Muscle layer of colon (tissue), 2 donors: Measurements from ENCODE around the gene C9.
"Not testable (repeated sequence)": the region's sequence is repeated elsewhere in the genome, so short reads cannot be mapped to it uniquely, and the experiment has no call there.

Experiments
- H3K27ac ChIP-seq: one replicate; pipeline ENCODE4 v1.7.0; 2013; ENCODE audit warnings: low read depth, mild to moderate bottlenecking, low read length, moderate library complexity
- H3K27me3 ChIP-seq, 2 donors: one replicate each; pipeline ENCODE4 v1.7.0; 2013; ENCODE audit warnings: low read length in 2 of 2, mild to moderate bottlenecking in 2 of 2; ENCODE audit not compliant: insufficient read depth in 2 of 2, control insufficient read depth in 1 of 2
- H3K36me3 ChIP-seq: one replicate; pipeline ENCODE4 v1.7.0; 2013; ENCODE audit warnings: mild to moderate bottlenecking, low read length; ENCODE audit not compliant: insufficient read depth
- H3K4me1 ChIP-seq: one replicate; pipeline ENCODE4 v1.7.0; 2013; ENCODE audit warnings: mild to moderate bottlenecking, low read length; ENCODE audit not compliant: insufficient read depth
- H3K4me3 ChIP-seq, 2 donors: one replicate each; pipeline ENCODE4 v1.7.0; 2013; ENCODE audit warnings: low read length in 2 of 2, low read depth in 1 of 2, mild to moderate bottlenecking in 1 of 2, moderate library complexity in 1 of 2
- H3K9ac ChIP-seq: one replicate; pipeline ENCODE4 v1.7.0; 2013; ENCODE audit warnings: low read length
- H3K9me3 ChIP-seq: one replicate; pipeline ENCODE4 v1.7.0; 2013; ENCODE audit warnings: mild to moderate bottlenecking, low read length
- donor health status: abdominal sarcoma.
- donor health status: Adenocarcinoma of cecum.

C9 gene

DNA sequence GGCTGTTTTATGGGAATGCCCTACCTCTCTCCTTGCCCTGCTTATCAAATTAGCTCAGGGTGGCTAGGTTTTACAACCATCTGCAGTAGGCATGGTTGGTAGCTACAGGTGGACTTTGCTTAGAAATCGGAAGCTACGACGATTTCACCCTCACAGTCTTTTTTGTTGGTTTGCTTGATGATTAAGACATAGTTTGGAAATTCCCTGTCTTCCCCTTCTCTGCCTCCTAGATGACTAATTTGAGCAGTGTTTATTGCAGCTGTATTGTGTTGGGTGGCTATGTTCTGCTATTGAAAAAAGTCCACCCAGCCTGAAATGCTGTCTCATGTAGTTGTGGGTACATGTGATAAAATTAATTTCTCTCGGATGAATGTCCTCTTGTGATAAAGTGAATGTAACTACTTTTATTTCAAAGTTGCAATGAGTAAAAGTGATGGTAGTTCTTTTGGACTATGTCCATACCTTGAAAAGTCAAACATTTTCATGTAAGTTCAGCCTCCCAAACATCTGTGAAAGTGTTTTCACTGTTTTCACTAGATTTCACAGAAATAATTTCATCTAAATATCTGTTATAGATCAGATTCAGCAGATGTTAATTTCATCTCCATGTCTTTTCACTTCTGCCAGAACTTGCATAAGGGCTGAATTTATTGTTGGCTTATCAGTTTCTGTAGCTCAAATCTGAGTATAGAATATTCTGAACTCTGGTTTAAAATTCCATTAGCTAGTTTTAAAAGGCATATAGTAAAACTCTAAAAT is 107.6 kb downstream of the C9 start:
- Histone ChIP-seq H3K9ac (no peak overlapping the region), H3K27me3 (no peaks in the 10 kb centered on the region), H3K4me3 (no peak overlapping the region), H3K9me3 (no peaks in the 10 kb centered on the region), H3K4me1 (no peaks in the 10 kb centered on the region), H3K36me3 (no peaks in the 10 kb centered on the region), H3K27ac (no peak overlapping the region)

DNA sequence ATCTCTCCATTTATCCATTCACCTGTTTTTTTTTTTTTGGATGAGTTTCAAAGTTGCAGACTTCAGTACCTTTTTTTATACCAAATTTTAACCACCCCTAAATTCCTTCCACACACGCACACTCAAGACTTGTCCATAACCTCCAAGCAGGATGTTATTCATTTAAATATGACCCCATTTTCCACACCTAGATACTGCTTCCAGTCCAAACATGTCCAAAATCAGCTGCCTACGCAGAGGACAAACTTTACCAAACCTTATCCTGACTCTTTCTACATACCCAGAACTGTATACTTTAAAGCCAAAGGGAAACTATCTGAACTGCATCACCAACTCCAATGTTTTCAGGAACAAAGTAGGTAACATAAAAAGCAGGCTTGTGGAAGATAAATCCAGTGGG is 108.9 kb downstream of the C9 start:
- H3K9ac ChIP-seq, result no peak overlapping the region
- H3K4me3 ChIP-seq, result no peak overlapping the region
- no peak overlapping the region for H3K27ac ChIP-seq
- H3K36me3 ChIP-seq, result no peaks in the 10 kb centered on the region
- H3K27me3 ChIP-seq, result no peaks in the 10 kb centered on the region
- no peaks in the 10 kb centered on the region for H3K4me1 ChIP-seq
- H3K9me3 ChIP-seq, result no peaks in the 10 kb centered on the region

DNA sequence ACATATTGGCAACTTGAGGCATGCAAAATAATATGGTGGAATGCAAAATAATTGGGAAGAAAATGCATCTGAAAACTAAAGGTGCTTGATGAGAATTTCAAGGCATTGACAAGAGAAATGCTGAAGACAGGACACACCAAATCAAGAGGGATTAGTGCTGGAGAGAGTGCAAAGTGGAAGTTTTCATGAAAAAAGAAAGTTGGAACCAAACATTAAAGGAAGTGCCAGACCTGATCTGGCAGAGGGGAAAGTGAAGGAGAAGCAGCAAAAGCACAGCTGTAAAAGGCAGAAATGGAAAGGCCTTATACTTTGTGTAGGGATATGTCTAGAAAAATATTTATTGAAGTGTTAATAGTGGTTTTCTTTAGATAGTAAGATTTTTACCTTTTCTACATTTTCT is 109.6 kb downstream of the C9 start:
- Histone ChIP-seq H3K9ac (no peak overlapping the region), H3K4me1 (no peaks in the 10 kb centered on the region), H3K9me3 (no peaks in the 10 kb centered on the region), H3K36me3 (no peaks in the 10 kb centered on the region), H3K4me3 (no peak overlapping the region), H3K27ac (no peak overlapping the region), H3K27me3 (no peaks in the 10 kb centered on the region)

DNA sequence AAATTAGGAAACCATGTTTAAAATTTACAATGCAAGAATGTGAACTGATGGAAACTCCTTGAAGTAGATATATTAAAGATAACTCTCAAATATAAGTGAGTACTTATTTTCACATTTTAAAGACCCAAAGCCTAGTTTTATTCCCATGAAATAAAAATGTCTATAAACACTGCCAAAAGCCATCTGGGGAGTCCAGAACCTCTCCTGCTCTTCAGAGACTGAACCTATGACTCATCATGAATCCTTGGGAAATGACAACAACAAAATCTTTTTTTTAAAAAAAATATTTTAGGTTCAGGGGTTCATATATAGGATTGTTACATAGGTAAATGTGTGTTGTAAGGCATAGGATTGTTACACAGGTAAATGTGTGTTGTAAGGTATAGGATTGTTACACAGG is 111.1 kb downstream of the C9 start:
- no peak overlapping the region for H3K27ac ChIP-seq
- H3K27me3 ChIP-seq, result no peaks in the 10 kb centered on the region
- H3K4me1 ChIP-seq, result no peaks in the 10 kb centered on the region
- H3K9ac ChIP-seq, result no peak overlapping the region
- H3K9me3 ChIP-seq, result no peaks in the 10 kb centered on the region
- no peak overlapping the region for H3K4me3 ChIP-seq
- no peaks in the 10 kb centered on the region for H3K36me3 ChIP-seq

DNA sequence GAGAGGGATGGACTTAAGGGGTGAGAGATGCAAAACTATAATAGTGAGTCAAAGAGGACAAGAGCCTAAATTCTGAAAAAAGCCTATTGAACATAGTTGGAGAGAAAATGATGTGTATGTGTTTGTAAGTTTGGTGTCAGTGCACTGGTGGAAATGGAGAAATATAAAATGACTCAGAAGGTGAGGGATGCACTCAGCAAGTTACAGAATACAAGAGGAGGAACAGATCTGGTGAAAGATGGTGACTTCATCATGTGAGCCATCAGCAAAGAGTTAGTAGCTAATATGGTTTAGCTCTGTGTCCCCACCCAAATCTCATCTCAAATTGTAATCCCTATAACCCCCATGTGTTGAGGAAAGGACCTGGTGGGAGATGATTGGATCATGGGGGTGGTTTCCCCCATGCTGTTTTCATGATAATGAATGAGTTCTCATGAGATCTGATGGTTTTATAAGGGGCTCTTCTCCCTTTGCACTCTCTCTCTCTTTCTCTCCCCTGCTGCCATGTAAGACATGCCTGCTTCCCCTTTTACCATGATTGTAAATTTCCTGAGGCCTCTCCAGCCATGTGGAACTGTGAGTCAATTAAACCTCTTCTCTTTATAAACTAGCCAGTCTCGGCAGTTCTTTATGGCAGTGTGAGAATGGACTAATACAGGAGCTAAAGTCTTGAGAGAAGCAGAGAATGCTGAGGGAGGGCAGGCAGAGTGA is 114.6 kb downstream of the C9 start:
- no peak overlapping the region for H3K27ac ChIP-seq
- H3K4me1 ChIP-seq, result no peaks in the 10 kb centered on the region
- H3K9me3 ChIP-seq, result no peaks in the 10 kb centered on the region
- no peaks in the 10 kb centered on the region for H3K27me3 ChIP-seq
- no peak overlapping the region for H3K4me3 ChIP-seq
- no peak overlapping the region for H3K9ac ChIP-seq
- H3K36me3 ChIP-seq, result no peaks in the 10 kb centered on the region

DNA sequence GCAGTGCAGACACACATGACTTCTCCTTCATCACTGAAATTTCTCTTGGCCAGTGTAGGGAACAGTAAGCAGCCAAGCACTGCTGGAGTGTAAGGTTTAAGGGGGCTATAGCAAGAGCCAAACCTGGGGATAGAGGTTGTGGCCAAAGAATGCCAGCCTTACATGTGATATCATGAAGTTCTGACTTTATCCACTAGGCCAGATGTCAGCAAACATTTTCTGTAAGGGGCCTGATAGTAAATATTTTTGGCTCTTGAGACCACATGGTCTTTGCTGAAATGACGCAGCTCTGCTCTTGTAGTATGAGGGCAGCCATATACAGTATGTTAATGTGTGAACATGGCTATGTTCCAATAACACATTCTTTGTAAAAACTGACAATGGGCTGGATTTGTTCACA is 115.2 kb downstream of the C9 start:
- H3K27me3 ChIP-seq, result no peaks in the 10 kb centered on the region
- H3K4me3 ChIP-seq, result no peak overlapping the region
- H3K9me3 ChIP-seq, result no peaks in the 10 kb centered on the region

DNA sequence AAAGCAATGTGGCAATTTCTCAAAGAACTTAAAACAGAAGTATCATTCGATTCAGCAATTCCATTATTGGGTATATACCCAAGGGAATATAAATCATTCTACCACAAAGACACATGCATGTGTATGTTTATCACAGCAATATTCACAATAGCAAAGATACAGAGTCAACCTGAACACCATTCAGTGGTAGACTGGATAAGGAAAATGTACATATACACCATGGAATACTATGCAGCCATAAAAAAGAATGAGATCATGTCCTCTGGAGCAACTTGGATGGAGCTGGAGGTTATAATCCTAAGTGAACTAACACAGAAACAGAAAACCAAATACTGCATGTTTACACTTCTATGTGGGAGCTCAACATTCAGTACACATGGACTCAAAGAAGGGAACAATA is 123.5 kb downstream of the C9 start:
- H3K4me1 ChIP-seq, result no peaks in the 10 kb centered on the region
- H3K27me3 ChIP-seq, result no peaks in the 10 kb centered on the region
- no peak overlapping the region for H3K27ac ChIP-seq
- H3K4me3 ChIP-seq, result no peak overlapping the region
- H3K9me3 ChIP-seq, result no peaks in the 10 kb centered on the region
- H3K36me3 ChIP-seq, result no peaks in the 10 kb centered on the region
- no peak overlapping the region for H3K9ac ChIP-seq

More for the DNA sequence above, 115.2 kb downstream of the C9 start:
- Histone ChIP-seq H3K9ac (no peak overlapping the region), H3K4me1 (no peaks in the 10 kb centered on the region), H3K27ac (no peak overlapping the region), H3K36me3 (no peaks in the 10 kb centered on the region)

DNA sequence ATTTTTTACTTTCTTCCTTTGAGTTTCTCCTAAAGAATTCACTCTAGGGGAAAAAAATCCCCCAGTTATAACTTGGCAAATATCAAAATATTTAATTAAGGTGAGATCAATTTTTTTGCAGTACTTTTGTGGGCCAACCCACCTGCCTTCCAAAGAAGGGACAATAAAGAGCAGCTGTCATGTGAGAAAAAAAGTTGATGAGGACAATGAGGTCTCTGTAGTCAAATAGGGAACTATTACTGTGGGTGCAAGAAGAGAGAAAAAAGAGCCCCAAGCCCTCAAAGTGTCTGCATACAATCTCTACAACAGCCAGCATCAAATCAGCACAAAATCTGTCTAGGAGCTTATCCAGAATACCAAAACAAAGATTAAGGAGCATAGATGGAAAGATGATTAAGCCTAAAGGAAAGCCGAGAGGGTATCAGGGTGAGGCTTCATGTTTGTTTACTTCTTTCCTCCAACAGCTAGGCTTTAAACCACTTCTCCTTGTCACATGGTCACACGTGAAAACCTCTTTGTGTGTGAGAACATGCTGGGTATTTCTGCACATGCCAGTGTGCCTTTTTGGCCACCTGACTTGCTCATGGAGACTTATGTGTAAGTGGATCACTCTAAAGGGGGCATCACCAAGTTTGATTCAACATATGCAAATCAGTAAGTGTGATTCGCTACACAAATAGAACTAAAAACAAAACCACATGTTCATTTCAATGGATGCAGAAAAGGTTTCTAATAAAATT is 125.8 kb downstream of the C9 start:
- no peak overlapping the region for H3K4me3 ChIP-seq
- no peaks in the 10 kb centered on the region for H3K36me3 ChIP-seq
- H3K9ac ChIP-seq, result no peak overlapping the region
- no peaks in the 10 kb centered on the region for H3K9me3 ChIP-seq
- H3K27me3 ChIP-seq, result no peaks in the 10 kb centered on the region
- H3K4me1 ChIP-seq, result no peaks in the 10 kb centered on the region
- H3K27ac ChIP-seq, result no peak overlapping the region

DNA sequence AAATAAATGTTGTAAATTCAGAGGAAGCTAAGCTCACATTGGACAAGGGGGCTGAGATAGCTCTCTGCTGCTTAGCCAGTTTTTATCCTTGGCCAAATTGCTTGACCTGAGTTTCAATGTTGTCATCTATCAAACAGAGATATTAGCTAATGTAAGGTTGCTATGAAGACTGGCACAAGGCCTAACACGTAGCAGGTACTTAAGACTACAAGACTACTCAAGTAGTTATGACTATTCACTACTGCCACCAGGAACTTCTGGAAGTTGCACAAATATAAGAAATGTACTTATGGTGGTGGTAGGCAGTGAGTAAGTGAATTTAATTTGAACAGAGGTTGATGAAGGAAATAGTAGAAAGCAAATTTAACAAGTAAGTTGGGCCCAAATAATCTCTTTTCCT is 127.6 kb downstream of the C9 start:
- Histone ChIP-seq H3K27ac (no peak overlapping the region), H3K4me1 (no peaks in the 10 kb centered on the region), H3K36me3 (no peaks in the 10 kb centered on the region), H3K9me3 (no peaks in the 10 kb centered on the region), H3K9ac (no peak overlapping the region), H3K27me3 (no peaks in the 10 kb centered on the region), H3K4me3 (no peak overlapping the region)

DNA sequence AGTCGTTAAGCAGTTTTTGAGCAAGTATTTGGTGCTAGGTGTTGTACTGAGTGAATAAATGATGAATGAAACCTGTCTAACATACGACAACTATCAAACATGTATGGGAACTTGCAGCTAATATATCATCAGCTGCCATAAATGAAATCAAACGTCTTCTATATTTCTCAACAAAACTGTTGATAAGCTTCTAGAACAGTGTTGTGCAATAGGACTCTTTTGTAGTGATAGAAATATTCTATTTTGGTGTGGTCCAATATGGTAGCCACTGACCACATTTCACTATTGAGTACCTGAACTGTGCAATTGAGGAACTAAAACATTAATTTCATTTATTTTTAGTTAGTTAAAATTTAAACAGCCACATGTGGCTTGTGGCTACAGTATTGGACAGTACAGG is 128.6 kb downstream of the C9 start:
- no peak overlapping the region for H3K27ac ChIP-seq
- H3K9me3 ChIP-seq, result no peaks in the 10 kb centered on the region
- H3K9ac ChIP-seq, result no peak overlapping the region
- H3K4me1 ChIP-seq, result no peaks in the 10 kb centered on the region
- H3K27me3 ChIP-seq, result no peaks in the 10 kb centered on the region
- no peaks in the 10 kb centered on the region for H3K36me3 ChIP-seq
- H3K4me3 ChIP-seq, result no peak overlapping the region

DNA sequence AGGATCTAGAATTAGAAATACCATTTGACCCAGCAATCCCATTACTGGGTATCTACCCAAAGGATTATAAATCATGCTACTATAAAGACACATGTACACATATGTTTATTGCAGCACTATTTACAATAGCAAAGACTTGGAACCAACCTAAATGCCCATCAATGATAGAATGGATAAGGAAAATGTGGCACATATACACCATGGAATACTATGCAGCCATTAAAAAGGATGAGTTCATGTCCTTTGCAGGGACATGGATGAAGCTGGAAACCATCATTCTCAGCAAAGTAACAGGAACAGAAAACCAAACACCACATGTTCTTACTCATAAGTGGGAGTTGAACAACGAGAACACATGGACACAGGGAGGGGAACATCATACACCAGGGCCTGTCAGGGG is 129.8 kb downstream of the C9 start:
- not testable (repeated sequence) for H3K4me1 ChIP-seq, H3K9me3 ChIP-seq, H3K4me3 ChIP-seq, H3K9ac ChIP-seq, H3K27me3 ChIP-seq, H3K36me3 ChIP-seq, H3K27ac ChIP-seq
